Smooth muscle cell of trachea (primary cell): ENCODE measurements around the gene DYNLRB2. TPM values are rescaled to one million over a fixed set of nuclear protein-coding genes. Genes with fewer than 3 reads are reported as not detected.

Experiments
- total RNA-seq: library from RNA; depleted of rRNA; stranded (reverse); fragments of >200 nt; gene quantifications from 2 replicates; pipeline ENCODE4 v1.2.1, GENCODE V29; 2014

The DYNLRB2 gene
- 0.99 TPM in 1 of 2 replicates, not detected in the other for total RNA-seq

DNA sequence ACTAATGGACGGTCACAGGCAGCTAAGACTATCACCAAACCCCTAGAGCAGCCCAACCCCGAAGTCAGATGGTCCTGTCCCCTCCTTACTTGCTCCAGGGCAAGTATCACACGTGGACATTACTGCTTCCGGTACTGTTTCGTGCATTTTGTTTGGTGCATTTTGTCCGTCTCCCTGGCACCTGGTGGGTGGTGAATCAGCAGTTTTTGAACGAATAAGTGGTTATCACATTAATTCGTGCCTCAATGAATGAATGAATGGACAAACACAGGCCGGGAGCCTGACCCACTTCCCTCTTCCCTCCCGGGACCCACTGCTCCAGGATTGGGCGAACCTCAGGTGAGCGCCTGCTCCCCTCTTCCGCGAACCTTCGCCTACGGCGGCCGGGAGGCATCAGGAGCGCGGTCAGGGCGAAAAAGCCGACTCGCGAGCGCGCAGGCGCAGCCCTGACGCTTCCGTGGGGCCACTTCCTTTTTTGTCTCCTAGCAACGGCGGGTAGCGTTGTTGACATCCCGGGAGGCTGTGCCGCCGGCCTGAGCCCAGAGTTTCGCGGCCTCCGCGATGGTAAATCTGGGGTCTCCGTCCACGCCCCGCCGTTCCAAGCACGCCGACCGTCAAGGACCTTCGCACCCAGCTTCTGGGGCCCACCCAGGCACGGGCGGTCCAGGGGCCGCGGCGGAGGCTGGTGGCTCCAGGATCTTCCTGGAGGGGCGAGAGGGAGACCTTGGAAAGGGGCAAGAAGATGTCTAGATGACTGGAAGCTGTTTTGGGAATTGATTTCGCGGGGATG lies at the start of gene DYNLRB2:
Gene DYNLRB2 (plus strand): TSS at position 478 of the 790 bp plus-strand sequence. CDS start 84 bp downstream, at position 562.

